BE2C (cell line): ENCODE data around the gene SORBS2.

Experiments
- DNase-seq: peaks from one replicate; pipeline ENCODE4 v3.0.0-alpha.2; 2020
- H3K27me3 ChIP-seq: fragments of 250-450 bp; sonication (Bioruptor Pico); 2 replicates; pipeline ENCODE4 v1.5.1; 2020; ENCODE audit warnings: mild to moderate bottlenecking
- H3K36me3 ChIP-seq: fragments of 250-450 bp; sonication (Bioruptor Pico); 2 replicates; pipeline ENCODE4 v1.5.1; 2020; ENCODE audit warnings: mild to moderate bottlenecking
- H3K4me1 ChIP-seq: fragments of 250-450 bp; sonication (Bioruptor Pico); 2 replicates; pipeline ENCODE4 v1.5.1; 2020
- H3K4me3 ChIP-seq: 2 replicates; pipeline ENCODE4 v1.5.1; 2011; ENCODE audit warnings: low read depth, low read length
- H3K9me3 ChIP-seq: fragments of 250-450 bp; sonication (Bioruptor Pico); 2 replicates; pipeline ENCODE4 v1.5.1; 2020
- CTCF ChIP-seq: IDR thresholded peaks from 2 replicates; pipeline ENCODE4 v1.5.1; 2012; ENCODE audit warnings: mild to moderate bottlenecking, low read depth, low read length

The SORBS2 gene

GRCh38 chr4:185583813-185584212 lies 228.2 kb downstream of the SORBS2 start:
- H3K4me1 ChIP-seq: no peaks in the 10 kb centered on the region
- H3K27me3 ChIP-seq: no peaks in the 10 kb centered on the region
- H3K36me3 ChIP-seq: no peaks in the 10 kb centered on the region
- H3K4me3 ChIP-seq: no peak overlapping the region
- no peak for TF ChIP-seq CTCF
- no peak for DNase-seq
- no peaks in the 10 kb centered on the region for H3K9me3 ChIP-seq

GRCh38 chr4:185582651-185583400 lies 229.2 kb downstream of the SORBS2 start:
- H3K4me1 ChIP-seq: no peaks in the 10 kb centered on the region; the same call in 1 of the 2 replicates
- no peaks in the 10 kb centered on the region for H3K9me3 ChIP-seq
- DNase-seq: no peak
- no peaks in the 10 kb centered on the region for H3K27me3 ChIP-seq
- H3K4me3 ChIP-seq: no peak overlapping the region
- no peaks in the 10 kb centered on the region for H3K36me3 ChIP-seq
- TF ChIP-seq CTCF: no peak

GRCh38 chr4:185580699-185581098 lies 231.3 kb downstream of the SORBS2 start:
- Histone ChIP-seq H3K4me1 (peaks cover 16% of the 10 kb centered on the region), H3K9me3 (no peaks in the 10 kb centered on the region), H3K36me3 (no peaks in the 10 kb centered on the region), H3K4me3 (no peak overlapping the region), H3K27me3 (no peaks in the 10 kb centered on the region)
- DNase-seq: no peak
- TF ChIP-seq CTCF: no peak

- Histone ChIP-seq H3K4me1 (peaks cover 24% of the 10 kb centered on the region), H3K9me3 (no peaks in the 10 kb centered on the region), H3K36me3 (no peaks in the 10 kb centered on the region), H3K27me3 (no peaks in the 10 kb centered on the region), H3K4me3 (no peak overlapping the region)
- no peak for DNase-seq
- no peak for TF ChIP-seq CTCF
Observed at GRCh38 chr4:185578284-185578683, 233.7 kb downstream of the SORBS2 start.

- peaks cover 25% of the 10 kb centered on the region for H3K4me1 ChIP-seq
- H3K9me3 ChIP-seq: no peaks in the 10 kb centered on the region
- no peaks in the 10 kb centered on the region for H3K27me3 ChIP-seq
- TF ChIP-seq CTCF: no peak
- no peaks in the 10 kb centered on the region for H3K36me3 ChIP-seq
- H3K4me3 ChIP-seq: no peak overlapping the region
- peak; percentile 30 for DNase-seq
Observed at GRCh38 chr4:185576962-185577950, 234.7 kb downstream of the SORBS2 start.
